HG03095 (cell line): ENCODE measurements around the gene RGMA.
"Not testable (repeated sequence)": the region's sequence is repeated elsewhere in the genome, so short reads cannot be mapped to it uniquely, and the experiment has no call there.

ENCODE experiments used
- ATAC-seq: cut with Tn5 transposase; IDR thresholded peaks from one replicate; pipeline ENCODE4 v1.9.1; 2021; ENCODE audit warnings: moderate library complexity; ENCODE audit not compliant: unreplicated experiment

The RGMA gene

DNA sequence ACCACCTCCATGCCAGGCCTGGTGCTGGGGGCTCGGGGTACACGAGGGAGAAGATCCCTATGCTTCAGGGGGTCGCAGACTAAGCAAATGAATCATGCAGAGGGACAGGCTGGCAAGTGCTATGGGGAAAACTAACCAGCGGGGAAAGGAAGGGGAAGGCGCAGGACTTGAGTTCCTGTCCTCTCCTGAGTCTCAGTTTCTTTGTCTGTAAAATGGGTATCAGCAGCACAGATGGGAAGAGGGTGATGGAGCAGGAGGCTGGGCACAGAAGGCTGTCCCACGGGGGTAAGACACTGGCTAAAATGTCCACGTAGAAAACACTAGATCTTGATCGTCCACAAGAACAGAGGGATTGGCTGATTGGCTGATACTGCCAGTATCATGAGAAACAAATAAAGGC is 39.8 kb downstream of the RGMA start:
- no peak for ATAC-seq

DNA sequence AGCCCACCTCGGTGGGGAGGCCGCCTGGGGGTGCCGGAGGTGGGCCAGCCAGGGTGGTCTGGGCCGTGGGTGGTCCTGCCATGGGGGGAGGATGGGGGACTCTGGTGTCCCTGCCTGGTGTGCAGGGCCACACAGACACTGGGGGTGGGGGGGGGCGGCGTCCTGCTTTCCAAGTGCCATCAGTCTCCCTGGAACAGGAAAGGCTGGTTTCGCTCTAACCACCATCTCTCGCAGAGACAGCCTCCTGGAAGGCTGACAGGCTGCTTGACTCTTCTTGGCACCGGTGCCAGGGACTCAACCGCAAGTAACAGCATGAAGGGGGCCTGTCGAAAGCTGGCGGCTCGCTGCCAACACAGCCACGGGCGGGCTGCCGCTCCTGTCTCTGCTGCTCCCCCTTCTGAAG is 40.3 kb downstream of the RGMA start:
- ATAC-seq = no peak

DNA sequence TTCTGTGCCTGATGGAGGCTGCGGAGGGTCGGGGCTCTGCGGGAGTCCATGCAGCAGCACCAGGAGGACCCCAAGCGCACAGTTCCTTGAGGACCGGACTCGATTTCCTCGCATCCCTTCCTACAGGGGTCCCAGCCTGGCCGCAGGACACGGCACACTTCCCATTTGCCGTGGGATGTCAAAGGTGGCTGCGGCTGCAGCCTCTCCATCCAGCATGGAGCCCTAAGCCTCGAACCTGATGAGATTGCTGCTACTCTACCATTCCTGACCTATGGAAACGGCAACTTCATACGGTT is 40.6 kb downstream of the RGMA start:
- no peak for ATAC-seq

DNA sequence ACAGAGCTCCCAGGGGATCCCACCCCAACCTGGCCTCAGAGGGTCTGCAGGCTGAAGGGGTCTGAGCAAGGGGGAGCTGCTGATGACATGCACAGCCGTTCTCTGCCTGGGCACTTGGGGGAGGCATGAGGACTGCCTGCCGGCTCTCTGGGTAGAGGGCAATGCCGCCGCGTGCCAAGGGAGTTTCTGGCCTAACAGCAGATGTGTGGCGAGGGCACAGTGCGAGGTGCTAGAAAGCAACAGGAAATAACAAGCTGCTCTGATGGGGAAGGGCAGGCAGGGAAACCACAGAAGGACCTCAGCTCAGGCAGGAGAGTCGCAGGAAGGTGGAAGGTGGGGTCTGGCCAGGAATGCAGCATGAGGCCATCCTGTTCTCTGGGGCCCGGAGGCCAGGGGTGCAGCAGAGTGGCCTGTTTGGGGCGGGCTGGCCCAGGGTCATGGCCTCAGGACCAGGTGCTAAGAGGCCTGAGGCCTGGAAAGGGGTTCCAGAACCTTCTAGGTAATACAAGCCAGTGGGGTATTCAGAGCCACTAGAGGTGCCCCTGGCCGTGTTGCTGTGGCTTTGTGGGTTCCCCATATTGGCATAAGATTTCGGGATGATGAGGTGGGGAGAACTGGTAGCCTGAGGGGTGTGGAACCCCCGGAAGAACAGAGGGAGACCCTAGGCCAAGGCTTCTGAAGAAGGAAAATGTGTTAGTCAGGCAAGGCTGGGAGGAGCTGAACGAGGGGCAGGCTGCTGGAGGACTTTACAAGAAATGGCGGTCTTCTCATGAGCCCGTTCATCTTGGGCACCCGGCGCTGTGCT is 41.2 kb downstream of the RGMA start:
- no peak for ATAC-seq

DNA sequence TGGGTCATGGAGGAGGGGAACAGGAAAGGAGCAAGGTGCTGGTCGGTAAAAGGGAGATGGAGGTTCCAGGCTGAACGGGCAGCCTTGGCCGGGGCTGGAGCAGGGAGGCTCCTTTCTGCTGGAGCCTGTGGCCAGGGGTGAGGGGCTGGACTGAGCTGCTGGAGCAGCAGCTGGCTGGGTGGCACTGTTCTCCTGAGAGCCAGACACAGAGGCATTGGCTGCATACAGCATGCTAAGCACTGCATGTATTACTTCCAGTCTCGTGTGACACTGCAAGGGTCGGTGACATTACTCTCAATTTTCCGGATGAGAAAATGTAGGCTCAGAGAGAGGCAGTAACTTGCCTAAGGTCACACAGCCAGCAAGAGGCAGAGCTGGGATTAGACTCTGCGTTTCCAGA is 42.3 kb downstream of the RGMA start:
- no peak for ATAC-seq

DNA sequence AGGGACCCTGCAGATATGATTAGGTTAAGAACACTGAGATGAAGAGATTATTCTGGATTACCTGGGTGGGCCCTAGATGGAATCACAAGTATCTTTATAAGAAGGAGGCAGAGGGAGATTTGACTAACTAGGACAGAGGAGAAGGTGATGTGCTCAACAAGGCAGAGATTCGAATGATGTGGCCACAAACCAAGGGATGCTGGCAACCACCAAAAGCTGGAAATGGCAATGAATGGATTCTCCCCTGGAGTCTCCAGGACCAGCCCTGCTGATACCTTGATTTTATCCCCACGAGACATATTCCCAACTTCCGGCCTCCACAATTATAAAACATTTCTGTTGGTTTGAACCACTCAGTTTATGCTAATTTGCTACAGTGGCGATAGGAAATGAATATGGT is 42.9 kb downstream of the RGMA start:
- ATAC-seq = no peak

DNA sequence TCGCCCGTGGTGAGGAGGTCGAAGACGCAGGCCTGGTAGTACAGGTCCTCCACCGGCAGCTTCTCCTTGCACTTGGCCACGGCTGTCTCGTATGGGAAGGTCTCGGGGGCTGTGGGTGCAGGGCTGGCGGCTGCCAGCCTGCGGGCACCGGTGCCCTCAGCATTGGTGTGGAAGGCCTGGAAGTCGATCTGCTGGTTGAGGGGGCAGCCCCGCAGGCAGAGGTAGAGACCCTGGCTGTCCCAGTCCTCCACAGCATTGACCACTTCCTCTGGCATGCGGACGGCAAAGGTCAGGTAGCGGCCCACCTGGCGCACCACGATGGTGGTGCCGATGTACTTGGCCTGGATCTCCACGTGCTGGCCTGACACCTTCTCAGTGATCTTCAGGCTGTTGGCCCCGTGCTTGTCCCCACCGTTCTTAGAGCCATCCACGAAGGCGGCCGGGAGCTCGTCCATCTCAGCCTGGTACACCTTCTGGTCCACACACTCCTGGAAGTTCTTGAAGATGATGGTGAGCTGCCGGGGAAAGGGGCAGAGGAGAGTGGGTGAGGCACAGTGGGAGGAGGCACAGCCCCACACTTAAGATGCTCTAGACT is 43.7 kb downstream of the RGMA start:
- ATAC-seq = no peak

DNA sequence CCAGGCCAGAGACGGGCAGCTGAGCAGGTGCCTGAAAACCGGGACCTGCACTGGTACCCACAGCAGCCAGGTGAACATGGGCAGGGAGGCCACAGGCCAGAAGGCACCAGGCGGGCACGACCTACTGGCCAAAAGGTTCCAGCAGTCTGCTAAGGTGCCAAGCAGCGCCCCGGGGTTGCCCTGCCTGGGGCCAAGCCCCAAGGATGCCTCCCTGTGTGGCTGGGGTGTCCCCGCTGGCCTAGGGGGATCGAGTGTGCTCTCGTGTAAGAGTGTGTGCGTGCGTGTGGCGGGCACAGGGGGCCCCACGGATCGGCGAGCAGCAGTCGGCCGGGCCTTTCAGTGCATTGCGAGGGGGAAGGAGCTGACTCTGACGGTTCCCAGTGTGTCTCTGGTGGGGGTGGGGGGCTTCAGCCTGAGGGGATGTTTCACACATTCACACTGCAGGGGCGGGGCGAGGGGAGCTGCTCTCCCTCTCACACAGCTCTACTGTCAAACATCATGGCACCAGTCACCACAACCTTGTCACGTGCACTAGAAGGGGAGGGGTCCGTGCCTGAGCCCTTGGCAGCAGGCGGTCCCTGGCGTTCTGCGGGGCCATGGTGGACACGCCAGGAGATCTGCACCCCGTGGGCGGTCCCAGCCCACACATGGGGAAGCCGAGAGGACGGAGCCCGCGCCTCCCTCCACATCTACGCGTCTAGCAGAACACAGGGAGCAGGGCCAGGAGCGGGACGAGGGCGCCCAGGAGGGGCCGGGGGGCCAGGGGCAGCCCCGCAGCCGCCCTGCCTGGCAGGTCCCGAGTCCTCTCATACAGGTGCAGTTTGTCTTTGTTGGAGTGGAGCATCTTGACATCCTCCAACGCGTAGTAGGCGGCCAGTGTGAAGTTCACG is 44.5 kb downstream of the RGMA start:
- no peak for ATAC-seq

DNA sequence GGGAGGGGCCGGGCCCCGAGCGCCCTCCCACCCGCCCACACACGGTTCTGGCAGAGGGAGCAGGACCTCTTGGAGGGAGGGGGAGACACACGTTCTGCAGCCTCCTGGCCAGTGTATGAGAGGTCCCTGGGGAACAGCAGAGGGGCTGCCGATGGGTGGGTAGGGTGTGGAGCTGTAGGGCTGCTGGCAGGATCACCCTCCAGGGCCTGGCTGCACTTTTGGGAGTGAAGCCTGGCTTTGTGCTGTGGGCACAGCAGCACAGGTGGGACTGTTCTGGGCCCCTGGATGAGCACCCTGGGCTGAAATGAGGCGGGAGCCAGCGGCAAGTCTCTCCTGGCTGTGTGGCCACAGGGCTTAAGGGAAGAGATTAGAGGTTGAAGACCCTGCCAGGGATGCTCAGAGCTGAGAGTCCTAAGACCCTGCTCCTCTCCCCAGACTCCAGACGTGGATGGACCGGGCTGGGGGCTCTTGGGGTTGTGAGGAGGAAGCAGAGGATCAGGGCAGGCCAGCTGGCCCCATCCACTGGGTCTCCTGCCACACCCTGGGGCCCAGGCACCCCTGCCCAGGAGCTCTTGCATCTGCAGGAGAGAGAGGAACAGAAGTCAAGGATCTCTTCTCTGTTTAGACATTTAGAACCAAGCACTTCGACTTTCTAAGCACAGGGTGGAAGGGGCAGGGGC is 45.2 kb downstream of the RGMA start:
- ATAC-seq = no peak

DNA sequence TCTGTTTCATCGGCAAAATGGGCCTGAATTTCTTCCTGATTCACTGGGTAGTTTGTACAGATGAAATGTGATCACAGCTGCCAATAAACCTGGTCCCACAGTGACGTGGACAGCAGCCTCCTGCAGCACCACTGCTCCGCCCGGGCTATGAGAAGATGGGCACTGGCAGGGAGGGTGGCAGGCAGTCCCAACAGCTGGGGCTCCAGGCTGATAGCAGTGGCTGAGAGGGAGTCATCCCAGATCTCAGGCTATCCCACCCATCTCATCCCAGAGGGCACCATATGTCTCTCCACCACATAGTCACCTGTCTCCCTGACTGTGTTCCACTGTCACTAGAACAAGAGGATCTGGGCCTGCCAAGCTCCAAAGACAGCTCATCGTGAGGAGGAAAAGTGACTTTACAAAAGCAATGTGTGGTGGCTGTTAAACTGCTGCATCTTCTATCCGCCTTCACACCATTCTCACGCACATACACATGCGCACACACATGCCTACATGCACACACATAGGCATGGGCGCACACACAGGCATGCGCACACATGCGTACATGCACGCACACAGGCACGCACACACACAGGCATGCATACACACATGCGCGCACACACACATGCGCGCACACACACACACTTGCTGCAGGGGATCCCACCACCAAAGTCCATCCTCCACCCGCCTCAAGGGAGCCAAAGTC is 46.2 kb downstream of the RGMA start:
- ATAC-seq = no peak

DNA sequence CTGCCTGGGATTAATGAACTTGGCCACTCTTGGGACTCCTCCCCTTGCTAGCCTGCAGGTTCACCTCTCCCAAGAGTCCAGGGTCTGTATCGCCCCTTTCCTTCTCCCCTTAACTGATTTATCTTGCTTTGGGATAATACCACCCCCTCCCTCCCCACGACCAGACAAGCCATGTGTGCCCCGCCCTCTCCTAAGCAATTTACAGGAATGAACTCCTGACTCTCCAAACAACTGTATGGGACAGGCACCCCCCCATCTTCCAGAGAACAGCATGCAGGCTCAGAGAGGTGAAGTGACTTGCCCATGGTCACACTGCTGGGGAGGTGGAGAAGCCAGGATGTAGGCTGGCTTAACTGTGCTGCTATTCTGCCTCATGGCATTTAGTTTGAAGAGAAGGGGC is 46.8 kb downstream of the RGMA start:
- ATAC-seq = no peak

DNA sequence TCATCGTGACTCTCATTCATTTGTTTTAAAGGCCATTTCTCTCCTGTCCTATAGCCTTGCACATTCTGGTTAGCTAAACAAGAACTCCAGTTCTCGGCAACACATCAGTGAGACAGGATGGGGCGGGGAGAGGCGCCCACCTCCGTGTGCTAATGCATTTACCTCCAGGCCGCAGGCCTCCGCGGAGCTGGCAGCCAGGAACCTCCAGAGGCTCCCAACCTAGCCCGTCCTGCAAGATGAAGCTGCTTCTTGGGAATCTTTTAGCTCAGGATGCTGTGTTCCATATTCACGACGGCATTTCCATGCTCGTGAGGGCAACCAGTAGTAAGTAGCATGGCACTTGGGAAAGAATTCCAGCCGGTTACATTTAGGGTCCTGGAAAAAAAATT is 47.9 kb downstream of the RGMA start:
- no peak for ATAC-seq

DNA sequence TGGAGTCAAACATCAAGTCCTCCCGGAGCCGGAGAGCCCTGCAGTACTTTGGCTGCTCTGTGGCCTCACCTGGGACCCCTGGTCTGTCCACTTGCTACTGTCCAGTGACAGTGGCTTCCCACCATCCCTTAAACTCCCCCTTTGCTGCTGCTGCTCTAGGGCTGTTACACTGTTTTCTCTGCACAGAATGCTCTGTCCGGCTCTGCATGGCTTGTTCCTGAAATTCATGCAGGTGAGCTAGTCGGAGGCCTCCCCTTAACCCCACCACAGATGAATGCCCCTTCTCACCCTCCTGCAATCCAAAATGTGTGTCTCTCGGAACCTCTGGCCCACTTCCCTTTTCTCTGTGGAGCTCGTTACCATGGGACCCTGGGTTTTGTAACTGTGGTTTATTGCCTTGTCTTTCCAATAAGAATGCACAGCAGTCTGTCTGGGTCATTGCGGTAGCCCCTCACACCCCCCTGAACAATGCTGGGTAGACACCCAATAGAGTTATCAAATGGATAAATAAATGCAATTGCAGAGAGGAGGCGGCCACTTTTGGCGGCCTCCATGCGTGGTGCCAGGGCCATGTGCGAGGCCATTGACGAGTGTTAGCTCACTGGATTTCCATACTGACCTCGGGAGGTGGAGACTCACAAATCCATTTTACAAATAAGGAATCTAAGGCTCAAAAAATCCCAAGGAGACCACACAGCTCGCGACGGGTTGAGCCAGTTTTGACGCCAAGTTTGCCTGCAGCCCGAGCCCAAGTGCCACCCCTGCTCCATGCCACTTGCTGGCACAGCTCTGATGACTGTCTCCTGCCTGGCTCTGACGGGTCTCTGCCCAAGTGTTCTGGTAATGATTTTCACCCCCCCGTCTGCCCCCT is 48.5 kb downstream of the RGMA start:
- ATAC-seq = no peak

DNA sequence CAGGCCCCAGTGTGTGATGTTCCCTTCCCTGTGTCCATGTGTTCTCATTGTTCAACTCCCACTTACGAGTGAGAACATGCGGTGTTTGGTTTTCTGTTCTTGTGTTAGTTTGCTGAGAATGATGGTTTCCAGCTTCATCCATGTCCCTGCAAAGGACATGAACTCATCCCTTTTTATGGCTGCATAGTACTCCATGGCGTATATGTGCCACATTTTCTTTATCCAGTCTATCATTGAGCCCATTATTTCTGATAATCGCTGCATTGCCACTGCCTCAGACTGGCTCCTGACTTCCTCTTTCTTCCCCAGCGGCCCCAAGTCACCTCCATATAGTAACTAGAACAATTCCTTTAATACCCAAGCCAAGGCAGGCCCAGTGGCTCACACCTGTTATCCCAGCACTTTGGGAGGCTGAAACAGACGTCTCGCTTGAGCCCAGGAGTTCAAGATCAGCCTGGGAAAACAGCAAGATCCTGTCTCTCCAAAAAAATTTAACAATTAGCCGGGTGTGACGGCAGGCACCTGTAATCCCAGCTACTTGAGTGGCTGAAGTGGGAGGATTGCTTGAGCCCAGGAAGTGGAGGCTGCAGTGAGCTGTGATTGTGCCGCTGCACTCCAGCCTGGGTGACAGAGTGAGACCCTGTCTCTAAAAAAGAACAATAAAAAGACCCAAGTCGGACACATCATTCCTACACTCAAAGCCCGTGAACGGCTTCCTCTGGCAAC is 49.3 kb downstream of the RGMA start:
- not testable (repeated sequence) for ATAC-seq

DNA sequence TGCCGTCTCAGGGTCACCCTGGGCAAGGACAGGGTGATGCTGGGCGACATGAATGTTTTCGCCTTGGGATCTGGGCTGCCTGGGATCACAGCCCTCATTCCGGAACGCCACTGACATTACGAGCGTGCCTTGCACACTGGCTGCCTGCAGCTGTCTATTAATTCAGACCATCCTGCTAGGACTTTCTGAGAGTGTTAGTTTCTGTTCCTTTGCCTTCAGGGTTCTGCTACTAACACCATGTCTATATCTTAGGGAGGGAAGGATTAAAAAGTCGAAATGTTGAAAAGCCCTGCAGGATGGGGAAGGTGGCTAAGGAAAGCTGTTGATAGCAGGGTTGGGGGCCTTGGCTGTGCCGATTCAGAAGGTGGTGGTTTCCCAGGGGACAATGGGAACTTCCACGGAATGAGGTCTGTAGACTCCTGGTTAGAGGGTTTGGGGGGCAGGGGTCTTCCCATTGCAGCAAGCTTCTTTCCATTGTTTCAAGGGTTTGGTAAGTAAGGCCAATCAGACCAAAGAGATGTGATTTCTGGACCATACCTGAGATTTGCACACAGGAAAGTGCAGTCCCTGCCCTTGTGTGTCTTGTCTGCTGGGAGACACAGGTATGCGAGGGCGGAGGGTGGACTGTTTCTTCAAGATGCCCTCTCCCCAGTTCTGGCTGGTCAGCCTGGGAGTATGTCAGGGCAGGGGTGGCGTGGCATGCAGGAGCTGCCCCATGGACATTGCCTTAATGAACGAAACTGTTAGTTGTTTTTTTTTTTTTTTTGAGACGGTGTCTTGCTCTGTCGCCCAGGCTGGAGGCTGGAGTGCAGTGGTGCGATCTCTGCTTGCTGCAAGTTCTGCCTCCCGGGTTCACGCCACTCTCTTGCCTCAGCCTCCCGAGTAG is 50.9 kb downstream of the RGMA start:
- ATAC-seq = no peak

DNA sequence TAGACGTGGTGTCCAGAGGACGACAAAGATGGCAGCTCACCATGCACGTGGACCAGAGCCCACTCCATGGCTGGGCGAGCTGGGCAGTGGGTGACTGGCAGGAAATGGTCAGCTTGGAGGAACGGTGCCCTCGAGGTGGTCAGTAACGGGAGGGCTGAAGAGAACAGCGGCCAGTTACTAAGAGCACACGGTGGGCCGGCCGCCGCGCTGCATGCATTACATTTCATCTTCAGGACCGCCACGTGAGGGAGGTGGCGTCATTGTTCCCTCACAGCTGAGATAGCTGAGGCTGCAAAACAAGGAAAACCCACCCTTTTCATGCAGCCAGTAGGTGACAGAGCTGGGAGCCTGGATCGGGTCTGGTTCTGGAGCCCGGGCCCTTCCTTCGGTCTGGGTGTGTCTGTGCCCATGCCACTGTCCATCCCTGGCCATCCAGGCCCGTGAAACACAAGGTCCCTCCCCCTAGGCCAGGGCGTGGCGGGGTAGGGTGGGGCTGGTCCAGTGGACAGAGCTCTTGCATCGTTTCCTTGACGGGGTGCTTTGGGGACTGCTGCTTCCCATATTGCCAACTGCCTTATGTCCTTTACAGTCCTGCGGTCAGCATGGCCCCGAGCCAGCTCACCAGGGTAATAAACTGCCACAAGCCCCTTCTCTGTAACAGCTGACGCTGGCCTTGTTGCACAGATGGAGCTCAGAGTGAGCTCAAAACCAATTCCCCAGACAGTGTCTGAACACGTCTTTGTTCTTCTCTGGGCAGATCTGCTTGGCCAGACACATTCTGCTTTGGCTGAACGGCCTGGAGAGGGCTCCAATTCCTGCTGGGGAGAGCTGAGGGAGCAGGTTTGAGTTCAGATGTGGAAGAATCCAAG is 51.8 kb downstream of the RGMA start:
- ATAC-seq = no peak
